SH-SY5Y (cell line): Measurements from ENCODE around the gene TCF7L1.
A peak's percentile ranks its signal among the peaks of the same experiment; 100 is the strongest.

Source experiments
- GATA2 ChIP-seq: IDR thresholded peaks from 2 replicates; pipeline ENCODE4 v1.6.1; 2011; ENCODE audit warnings: mild to moderate bottlenecking, low read depth, low read length
- GATA3 ChIP-seq: IDR thresholded peaks from 2 replicates; pipeline ENCODE4 v1.6.1; 2011; ENCODE audit warnings: low read depth, mild to moderate bottlenecking, low read length, moderate library complexity

TCF7L1 gene

GRCh38 chr2:85151026-85151425 lies 17.8 kb downstream of the TCF7L1 start:
- TF ChIP-seq GATA2 (no peak), GATA3 (no peak)

GRCh38 chr2:85152895-85153294 lies 19.7 kb downstream of the TCF7L1 start:
- no peak for TF ChIP-seq GATA3
- no peak for TF ChIP-seq GATA2

DNA sequence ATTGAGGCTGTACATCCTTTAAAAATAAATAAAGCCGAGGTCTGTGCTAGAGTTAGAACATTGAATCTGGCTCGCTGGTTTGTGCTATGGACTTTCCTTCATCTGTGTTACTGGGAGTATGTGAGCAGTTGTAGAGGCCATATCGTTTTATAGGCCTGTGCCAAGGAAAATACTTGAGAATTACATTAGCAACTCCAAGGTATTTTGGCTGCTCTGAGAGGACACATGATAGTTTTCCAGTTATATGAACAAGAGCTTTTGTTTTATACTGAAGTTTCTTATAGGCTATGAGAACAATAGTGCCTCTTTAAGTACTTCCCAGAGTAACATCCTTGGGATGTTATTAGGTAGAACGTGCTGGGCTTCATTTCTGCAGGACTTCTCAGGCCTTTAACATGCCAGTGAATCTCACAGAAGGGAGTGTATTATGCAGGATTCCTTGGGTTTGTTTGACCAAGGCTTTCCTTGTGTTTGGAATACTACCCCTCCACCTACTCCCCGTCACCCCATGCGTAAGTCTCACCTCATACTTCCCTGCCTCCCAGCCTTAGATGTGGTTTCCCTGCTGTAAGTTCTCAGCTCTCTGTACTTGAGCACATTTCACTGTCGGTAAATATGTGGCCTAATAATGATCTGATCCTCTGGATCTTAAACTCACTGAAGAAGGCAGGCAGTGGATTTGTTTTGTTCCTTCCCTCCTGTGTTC lies 21.0 kb downstream of the TCF7L1 start:
- TF ChIP-seq GATA2 (no peak), GATA3 (no peak)

- no peak for TF ChIP-seq GATA3
- TF ChIP-seq GATA2 = no peak
Measured at GRCh38 chr2:85156153-85156552, 23.0 kb downstream of the TCF7L1 start.

- TF ChIP-seq GATA3 (no peak), GATA2 (no peak)
Measured at GRCh38 chr2:85156619-85157018, 23.4 kb downstream of the TCF7L1 start.

DNA sequence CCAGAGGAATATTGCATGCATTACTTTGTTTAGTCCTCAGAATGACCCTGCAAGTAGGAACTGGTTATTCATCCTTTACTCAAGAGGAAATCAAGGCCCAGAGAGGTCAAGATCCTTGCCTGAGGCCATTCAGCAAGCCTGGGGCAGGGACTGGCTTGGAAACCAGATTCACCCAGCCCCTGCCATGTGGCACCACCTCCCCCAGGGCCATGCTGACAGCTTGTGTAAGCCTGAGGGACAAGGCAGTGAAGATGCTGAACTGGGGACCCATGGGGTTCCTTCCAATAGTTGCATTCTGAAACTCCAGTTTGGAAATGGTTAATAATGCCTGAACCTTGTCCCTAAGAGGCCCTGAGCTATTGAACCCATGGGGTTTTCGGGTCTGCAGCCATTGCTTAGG lies 24.2 kb downstream of the TCF7L1 start:
- no peak for TF ChIP-seq GATA3
- TF ChIP-seq GATA2 = no peak

- TF ChIP-seq GATA2 (peak; percentile 79), GATA3 (peak; percentile 73; the same call in 1 of the 2 replicates)
Measured at GRCh38 chr2:85158559-85159273, 25.5 kb downstream of the TCF7L1 start.

- TF ChIP-seq GATA2 (no peak), GATA3 (no peak)
Measured at GRCh38 chr2:85159589-85159988, 26.4 kb downstream of the TCF7L1 start.

DNA sequence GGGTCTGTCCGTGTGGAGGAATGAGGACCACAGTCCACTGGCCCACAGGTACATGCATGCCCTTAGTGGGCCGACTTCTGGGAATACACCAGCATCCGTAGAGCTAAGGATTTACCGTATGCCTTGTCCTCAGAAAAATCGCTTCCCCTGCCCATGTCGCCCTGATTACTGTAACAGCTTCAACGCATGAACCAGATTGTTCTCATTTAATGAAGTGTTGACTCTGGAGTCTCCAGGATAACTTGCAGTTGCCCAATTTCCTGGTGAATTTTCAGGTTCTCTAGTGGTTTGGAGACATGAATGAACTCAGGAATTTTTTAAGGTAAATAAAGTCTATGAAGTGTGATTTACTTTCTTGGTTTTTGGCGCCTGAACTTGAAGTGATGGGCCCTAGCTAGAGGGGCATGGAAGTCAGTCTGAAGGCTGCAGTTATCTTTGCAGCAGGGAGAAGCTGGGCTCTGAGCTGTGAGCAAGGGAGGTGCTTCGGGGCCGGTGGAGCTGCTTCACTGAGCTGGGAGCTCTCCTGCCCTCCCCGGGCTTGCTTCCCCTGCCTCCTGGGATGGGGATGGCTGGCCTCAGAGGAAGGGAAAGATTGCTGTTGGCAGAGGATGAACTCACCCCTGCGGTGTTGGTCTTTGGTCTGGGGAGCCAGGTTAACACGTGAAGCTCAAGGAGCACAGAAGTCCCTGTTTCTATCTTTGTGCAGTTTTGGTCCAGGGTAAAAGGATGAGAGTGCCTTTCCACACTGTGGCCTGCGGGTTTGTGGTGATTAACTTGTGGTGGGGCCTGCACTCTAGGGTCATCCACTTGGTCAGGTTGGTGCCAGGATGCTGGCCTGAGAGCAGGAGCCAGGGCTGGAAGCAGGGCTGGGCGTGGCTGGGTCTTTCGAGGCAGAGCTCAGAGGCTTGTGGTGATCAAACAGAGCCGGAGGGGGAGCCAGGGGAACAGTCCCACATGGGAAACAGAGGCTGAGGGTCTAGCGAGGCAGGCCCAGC lies 28.1 kb downstream of the TCF7L1 start:
- no peak for TF ChIP-seq GATA2
- no peak for TF ChIP-seq GATA3

DNA sequence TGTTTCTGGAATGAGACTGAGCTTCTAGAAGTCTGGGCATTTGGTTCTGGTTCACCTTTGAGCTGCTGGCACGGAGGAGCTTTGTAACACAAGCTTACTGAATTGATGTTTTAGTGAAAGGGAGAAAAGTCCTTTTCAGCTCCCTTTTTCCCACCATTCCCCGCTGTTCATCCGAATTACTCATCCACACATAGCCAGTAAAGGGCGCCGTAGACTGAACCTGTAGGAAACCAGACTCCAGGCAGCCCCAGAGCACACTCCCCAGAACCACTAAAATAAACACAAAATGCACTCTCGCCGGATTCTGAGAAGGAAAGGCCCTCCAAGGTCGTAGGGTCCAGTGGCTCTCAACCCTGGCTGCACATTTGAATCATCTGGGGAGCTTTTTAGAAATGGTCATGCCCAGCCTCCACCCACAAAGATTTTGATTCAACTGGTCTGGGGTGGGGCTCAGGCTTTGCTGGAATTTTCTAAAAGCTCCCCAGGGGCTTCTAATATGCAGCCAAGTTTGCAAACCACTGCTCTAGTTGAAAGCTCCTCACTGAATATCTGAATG lies 29.6 kb downstream of the TCF7L1 start:
- TF ChIP-seq GATA3 (no peak), GATA2 (no peak)

GRCh38 chr2:85163675-85164074 lies 30.5 kb downstream of the TCF7L1 start:
- TF ChIP-seq GATA3 = no peak
- no peak for TF ChIP-seq GATA2

- no peak for TF ChIP-seq GATA3
- no peak for TF ChIP-seq GATA2
Measured at GRCh38 chr2:85164145-85164569, 31.0 kb downstream of the TCF7L1 start.

GRCh38 chr2:85165088-85165690 lies 32.0 kb downstream of the TCF7L1 start:
- TF ChIP-seq GATA2 = no peak
- no peak for TF ChIP-seq GATA3
